Keratinocyte (primary cell): ENCODE results near the gene LRRD1.

Source experiments
- EZH2 ChIP-seq: IDR thresholded peaks from one replicate; pipeline ENCODE4 v1.6.1; 2012; ENCODE audit warnings: inconsistent platforms, mild to moderate bottlenecking, low read length, moderate library complexity
- TF ChIP-seq, protein P1 (sequence below), 3 experiments: IDR thresholded peaks in 1 of 3; conservative IDR thresholded peaks in 1 of 3; optimal IDR thresholded peaks in 1 of 3; 2 replicates in 2 of 3; 3 replicates in 1 of 3; pipeline versions ENCODE3 to v1.5.1; 2011; ENCODE audit warnings: low read length in 3 of 3, mild to moderate bottlenecking in 3 of 3, moderate library complexity in 2 of 3, control low read depth in 1 of 3, inconsistent platforms in 1 of 3; ENCODE audit not compliant: insufficient read depth in 2 of 3; ENCODE audit errors: extremely low read depth in 1 of 3

DNA sequence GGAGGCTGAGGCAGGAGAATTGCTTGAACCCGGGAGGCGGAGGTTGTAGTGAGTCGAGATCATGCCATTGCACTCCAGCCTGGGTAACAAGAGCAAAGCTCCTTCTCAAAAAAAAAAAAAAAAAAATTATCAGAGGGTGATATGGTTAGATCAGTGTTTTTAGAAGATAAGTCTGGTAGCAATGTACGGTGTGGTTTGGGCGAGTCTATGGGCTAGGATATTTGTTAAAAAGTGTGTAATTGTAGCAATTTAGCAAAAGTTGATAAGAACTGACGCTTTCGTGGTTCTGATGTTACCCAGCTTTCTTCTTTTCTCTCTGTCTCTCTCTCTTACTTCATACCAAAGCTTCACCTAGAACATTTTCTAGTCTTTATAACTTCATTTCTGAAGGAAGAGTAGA lies 37.8 kb downstream of the LRRD1 start:
- TF ChIP-seq, protein P1, sequence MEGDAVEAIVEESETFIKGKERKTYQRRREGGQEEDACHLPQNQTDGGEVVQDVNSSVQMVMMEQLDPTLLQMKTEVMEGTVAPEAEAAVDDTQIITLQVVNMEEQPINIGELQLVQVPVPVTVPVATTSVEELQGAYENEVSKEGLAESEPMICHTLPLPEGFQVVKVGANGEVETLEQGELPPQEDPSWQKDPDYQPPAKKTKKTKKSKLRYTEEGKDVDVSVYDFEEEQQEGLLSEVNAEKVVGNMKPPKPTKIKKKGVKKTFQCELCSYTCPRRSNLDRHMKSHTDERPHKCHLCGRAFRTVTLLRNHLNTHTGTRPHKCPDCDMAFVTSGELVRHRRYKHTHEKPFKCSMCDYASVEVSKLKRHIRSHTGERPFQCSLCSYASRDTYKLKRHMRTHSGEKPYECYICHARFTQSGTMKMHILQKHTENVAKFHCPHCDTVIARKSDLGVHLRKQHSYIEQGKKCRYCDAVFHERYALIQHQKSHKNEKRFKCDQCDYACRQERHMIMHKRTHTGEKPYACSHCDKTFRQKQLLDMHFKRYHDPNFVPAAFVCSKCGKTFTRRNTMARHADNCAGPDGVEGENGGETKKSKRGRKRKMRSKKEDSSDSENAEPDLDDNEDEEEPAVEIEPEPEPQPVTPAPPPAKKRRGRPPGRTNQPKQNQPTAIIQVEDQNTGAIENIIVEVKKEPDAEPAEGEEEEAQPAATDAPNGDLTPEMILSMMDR (optimal IDR thresholded peaks at IDR 0.05 in 1 of 3, IDR thresholded peaks at IDR 0.05 in 1 of 3, conservative IDR thresholded peaks at IDR 0.05 in 1 of 3; ENCODE audit: extremely low read depth in 1 of 3, insufficient read depth in 2 of 3, low read length in 3 of 3): no peak
- no peak for TF ChIP-seq EZH2
